Suppressor macrophage (primary cell): Measurements from ENCODE around the gene ATP5F1B.
"Not testable (repeated sequence)": the region's sequence is repeated elsewhere in the genome, so short reads cannot be mapped to it uniquely, and the experiment has no call there.

Experiments
- DNase-seq, 4 experiments: peaks; one replicate each; pipeline ENCODE4 v3.0.0-alpha.2; 2020 to 2022
- total RNA-seq, 17 experiments: gene quantifications; one replicate each; lab custom pipeline; 2026; ENCODE audit warnings: mixed read lengths in 6 of 17, inconsistent platforms in 3 of 17; lab: John Stamatoyannopoulos, UW

ATP5F1B gene
- 511 to 805 (median 686) reads per million in 17 experiments for total RNA-seq

DNA sequence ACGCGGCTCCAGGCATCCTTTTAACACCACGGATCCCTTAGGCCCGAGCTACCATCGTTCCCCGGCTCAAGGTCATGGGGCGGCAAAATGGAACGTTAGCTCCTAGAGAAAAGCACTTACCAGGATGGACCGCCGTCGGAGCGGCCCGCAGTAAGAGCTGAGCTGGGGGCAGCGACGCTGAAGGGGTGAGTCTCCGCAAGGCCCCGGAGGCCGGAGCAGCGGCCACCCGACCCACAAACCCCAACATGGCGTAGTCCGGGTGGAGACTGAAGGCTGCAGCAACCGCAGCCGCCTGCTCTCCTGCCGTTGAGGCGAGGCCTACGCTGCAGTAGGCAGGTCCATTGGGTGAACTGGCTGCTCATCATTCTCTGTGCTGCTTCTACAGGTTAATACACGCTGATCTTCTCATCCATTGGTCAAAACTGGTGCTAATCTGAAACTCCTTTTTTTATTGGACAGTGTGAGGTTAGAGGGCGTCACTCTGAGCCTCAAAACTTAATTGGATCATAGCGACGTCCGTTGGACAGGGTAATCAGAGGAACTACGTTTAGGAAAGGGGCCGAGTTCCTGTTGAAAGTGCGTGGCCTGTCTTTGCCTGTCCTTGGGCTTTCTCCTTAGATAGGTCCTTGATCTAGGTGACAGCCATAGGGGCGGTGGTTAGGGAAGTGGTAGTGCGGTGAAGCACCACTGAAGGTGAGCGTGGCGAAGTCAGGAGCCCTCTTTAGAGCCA is at the start of gene ATP5F1B:
Gene ATP5F1B, minus strand, starts transcription at position 268 of the 730 bp plus-strand sequence. Its CDS starts 21 bp downstream, at position 247.
- peak; percentile 98 to 100 (median 98) for DNase-seq

DNA sequence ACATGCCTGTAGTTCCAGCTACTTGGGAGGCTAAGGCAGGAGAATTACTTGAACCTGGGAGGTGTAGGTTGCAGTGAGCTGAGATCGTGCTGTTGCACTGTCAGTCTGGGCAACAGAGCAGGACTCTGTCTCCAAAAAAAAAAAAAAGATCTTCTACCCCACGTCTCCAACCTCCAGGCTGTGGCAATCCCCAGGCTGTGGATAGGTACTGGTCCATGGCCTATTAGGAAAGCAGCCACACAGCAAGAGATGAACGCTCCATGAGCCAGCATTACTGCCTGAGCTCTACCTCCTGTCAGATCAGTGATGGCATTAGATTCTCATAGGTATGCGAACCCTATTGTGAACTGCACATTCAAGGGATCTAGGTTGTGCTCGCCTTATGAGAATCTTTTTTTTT is 48.4 kb upstream of the ATP5F1B start:
- no peak for DNase-seq

DNA sequence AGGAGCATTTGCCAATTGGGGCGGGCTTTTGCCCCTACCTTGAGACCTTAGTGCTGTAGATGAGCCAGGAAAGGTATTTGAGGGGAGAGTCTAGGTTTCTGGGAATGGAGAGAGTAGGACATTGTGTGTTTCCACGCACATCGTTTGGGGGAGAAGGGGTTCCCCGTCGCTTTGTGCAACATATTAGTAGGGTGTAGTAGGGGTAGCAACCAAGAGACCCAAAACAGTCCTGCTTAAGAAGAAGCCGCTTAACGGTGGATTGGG is 43.0 kb upstream of the ATP5F1B start:
- peak in 1 of 4 experiments; percentile 14 for DNase-seq

DNA sequence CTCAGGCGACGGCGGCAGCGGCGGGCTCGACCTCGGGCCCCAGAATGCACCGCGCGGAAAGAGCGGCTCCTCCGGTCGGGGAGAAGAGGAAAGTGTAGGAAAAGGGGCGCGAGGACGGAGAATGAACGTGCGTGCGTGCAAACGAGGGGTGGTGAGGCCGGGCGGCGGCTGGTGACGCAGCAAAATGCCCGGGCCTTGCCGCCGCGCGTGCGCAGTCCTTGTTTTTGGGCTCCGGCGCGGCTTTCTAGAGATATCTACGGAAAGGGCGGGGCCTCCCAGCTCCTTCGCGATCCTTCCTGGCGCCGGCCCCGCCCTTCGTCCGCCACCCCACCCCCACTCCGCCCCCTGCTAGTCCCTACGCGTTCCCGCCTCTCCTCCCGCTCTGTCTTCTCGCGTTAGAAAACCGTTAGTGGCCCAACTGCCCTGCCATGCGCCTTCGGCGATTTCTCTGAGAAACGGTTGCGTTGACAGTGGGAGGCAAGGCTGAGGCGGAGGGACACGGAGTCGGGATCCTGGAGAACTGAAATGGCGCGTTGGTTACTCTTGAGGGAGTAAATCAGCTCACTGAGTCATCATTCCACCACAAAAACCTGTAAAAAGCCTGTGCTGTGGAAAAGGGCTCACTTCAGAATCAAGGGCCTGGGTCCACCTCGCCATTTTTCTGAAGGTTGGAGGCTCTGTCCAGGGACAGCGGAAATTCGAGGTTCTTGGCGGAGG is 42.5 kb upstream of the ATP5F1B start, which contains the start of gene PTGES3:
Gene PTGES3, minus strand, starts transcription at position 156 of the 717 bp plus-strand sequence. CDS start 285 bp downstream, outside the sequence.
- peak; percentile 99 to 100 (median 99) for DNase-seq

DNA sequence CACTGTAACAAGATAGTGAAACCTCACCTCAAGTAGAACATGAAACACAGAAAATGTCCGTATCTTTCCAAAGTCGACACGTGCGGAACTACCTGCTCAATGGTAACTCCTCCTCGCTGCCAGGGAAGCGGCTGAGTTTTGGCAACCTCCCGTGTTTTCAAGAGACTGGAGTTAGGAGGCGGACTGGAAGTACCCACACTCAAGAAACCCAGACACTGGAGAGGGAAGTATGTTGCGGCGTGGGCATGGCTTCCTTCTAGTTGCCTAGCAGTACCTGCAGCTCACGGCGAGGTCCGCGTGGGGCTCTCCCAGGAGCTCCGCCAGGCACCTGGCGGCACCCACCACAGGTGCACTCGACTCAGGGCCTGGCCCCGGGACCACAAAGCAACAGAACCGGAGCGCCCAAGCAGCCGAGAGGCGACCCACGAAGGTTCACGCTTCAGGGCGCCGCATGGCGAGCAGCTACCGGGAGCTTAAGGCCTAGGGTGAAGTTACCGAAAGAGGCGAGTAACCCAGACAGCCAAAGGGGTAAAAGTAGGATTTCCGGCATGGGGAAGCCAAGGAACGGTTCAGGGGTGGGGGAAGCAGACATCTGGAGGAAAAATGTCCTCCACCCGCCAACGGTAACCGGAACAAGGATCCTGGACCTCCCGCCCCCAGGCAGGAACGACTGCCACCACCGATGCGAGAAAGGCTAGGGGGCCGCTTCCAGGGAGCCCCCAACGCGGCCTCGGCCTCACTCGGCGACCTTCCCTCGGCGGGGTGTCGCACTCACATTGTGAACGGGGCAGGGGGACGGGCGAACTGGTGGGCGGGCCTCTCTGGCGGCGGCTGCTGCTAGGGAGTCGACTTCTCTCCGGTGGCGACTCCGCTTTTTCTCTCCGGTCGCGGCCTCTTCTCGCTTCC is 41.7 kb upstream of the ATP5F1B start:
- peak; percentile 69 to 87 (median 80) for DNase-seq

DNA sequence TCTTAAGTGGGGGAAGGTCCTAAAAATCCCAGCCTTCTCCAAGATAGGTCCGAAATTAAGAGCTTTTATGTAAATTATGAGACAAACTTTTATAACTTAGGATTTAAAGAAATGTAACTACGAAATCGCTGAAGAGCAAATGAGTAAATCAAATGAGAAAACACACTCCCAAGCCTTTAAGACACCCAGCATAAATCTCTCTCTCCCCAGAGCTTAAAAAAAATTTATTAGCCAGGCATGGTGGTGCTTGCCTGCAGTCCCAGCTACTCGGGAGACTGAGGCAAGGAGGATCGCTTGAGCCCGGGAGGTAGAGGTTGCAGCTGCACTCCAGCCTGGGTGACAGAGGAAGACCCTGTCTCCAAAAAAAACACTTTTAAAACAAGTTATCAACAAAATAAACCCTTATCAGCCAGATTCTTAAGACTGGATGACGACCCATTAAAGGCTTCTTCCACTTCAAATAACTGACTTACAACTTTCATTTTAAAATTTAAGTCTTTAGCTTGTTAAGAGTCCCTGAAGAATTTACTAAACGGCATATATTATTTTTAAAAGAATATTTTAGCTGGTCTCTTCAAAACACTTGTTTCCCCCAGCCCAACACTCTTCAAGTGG is 39.1 kb upstream of the ATP5F1B start:
- DNase-seq: no peak

DNA sequence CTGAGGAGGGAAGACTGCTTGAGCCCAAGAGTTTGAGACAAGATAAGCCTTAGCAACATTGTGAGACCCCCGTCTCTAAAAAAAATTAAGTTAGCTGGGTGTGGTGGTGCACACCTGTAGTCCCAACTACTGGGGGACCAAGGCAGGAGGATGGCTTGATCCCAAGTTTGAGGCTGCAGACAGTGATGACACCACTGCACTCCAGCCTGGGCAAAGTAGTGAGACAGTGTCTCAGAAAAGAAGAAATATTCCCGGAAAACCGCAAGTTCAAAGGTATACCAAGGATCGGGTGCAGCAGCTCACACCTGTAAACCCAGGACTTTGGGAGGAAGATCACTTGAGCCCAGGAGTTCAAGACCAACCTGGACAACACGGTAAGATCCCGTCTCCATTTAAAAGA is 36.5 kb upstream of the ATP5F1B start:
- no peak for DNase-seq

DNA sequence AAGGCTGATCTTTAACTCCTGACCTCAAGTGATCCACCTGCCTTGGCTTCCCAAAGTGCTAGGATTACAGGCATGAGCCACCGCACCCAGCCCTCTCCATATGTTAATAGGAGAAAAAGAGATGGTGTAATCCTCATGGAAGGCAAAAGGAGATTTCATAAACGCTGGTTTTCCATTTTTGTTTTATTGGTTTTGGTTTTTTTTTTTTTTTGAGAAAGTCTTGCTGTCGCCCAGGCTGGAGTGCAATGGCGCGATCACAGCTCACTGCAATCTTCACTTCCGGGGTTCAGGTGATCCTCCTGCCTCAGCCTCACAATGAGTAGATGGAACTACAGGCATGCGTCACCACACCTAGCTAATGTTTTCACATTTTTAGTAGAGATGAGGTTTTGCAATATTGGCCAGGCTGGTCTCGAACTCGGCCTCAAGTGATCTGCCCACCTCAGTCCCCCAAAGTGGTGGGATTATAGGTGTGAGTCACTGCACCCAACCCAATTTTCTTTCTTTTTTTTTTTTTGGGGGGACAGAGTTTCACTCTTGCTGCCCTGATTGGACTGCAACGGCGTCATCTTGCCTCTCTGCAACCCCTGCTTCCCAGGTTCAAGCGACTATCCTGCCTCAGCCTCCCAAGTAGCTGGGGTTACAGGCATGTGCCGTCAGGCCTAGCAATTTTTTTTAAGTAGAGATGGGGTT is 34.2 kb upstream of the ATP5F1B start:
- DNase-seq: no peak

DNA sequence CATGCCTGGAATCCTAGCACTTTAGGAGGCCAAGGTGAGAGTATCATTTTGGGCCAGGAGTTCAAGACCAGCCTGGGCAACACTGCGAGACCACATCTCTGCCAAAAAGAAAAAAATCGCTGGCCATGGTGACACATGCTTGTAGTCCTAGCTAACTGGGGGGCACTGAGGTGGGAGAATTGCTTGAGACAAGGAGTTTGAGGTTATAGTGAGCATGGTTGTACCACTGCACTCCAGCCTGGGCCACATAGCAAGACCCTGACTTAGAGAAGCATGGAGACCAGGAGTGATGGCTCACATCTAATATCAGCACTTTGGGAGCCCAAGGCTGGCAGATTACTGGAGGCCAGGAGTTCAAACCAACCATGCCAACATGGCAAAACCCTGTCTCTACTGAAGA is 33.1 kb upstream of the ATP5F1B start:
- DNase-seq: no peak

DNA sequence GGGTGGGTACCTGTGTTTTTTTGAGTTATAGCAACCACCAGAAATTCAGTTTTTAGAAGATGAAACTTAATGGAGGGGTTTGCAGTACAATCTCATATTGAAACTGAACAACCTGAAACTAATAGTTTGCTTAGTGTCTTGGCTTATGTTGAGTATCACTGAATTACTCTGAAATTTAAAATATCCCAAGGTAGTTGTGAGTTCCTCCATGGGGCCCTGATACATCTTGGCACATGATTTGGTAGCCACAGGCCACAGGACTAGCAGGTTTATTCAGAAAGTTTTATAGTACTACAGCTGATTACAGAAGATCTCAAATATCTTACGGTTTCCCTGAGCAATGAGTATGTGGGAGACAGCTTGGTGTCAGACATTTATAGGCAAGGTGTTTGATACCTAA is 31.9 kb upstream of the ATP5F1B start:
- DNase-seq: no peak

DNA sequence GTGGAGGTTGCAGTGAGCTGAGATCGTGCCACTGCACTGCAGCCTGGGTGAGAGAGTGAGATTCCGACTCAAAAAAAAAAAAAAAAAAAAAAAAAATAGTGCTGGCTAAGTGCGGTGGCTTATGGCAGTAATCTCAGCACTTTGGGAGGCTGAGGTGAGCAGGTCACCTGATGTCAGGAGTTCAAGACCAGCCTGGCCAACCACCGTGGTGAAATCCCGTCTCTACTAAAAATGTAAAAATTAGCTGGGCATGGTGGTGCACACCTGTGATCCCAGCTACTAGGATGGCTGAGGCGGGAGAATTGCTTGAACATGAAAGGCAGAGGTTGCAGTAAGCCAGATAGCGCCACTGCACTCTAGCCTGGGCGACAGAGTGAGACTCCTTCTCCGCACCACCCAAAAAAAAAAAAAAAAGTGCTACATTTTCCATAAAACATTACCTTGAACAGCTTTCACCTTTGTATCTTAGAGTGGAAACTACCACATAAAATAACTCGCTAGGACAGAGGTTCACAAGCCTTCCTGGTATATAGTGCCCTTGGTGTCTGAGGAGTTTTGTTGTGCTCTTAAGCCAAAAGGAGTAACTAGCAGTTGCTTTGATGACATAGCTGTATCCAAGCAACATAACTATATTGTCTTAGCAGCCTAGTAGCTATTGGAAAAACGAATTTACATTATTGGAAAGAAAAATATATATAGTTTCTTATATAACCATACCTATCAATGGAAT is 31.2 kb upstream of the ATP5F1B start:
- DNase-seq: no peak

DNA sequence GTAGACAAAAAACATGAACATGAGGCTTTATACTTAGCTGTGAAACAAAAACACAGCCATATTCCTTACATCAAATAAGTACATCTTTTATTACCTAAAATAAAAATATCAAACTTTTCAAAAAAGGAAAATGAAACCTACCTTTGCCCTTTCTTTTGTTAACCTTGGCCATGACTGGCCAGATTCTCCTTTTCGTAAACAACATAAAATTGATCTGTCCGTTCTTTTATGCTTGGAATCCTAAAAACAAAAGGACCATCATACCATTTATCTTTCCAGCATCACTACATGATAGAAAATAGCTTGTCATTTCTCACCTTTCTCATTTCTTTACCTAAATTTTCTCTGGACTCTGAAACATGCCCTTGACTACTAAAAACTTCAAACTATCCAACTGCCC is 25.8 kb upstream of the ATP5F1B start:
- no peak for DNase-seq

DNA sequence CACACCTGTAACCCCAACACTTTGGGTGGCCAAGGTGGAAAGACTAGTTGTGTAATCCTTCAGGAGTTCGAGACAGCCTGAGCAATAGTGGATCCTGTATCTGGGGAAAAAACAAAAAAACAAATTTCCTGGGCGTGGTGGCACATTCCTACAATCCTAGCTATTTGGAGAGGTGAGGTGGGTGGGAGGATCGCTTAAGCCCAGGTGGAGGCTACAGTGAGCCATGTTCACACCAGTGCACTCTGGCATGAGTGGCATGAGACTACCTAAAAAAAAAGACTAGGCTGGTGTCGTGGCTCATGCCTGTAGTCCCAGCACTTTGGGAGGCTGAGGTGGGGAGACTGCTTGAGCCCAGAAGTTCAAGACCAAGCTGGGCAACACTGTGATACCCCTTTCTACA is 25.1 kb upstream of the ATP5F1B start:
- no peak for DNase-seq

DNA sequence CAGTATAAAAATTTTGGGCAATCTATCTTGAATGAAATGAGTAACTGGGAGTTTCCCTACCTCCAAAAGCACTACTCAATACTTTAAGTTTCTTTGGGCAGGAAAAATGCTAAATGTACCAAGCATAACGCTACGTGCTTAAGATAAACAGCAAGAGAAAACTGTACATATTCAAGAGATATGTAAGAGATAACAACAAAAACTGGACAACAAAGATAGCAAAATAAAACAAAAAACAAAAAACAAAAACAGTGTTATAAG is 22.3 kb upstream of the ATP5F1B start:
- DNase-seq: no peak

DNA sequence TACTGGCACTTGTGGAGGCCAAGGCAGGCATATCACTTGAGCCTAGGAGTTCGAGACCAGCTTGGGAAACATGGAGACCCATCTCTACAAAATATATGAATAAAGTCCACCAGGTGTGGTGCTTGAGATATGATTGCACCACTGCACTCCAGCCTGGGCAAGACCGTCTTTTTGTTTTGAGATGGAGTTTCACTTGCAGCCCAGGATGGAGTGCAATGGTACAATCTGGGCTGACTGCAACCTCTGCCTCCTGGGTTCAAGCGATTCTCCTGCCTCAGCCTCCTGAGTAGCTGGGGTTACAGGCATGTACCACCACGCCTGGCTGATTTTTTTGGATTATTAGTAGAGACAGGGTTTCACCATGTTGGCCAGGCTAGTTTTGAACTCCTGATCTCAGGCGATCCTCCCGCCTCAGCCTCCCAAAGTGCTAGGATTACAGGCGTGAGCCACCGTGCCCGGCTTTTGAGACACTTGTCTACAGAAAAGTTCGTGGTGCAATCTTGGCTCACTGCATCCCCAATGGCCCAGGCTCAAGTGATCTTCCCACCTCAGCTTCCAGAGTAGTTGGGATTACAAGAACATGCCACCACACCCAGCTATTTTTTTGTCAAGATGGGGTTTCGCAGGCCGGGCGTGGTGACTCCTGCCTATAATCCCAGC is 16.3 kb upstream of the ATP5F1B start:
- DNase-seq: no peak

DNA sequence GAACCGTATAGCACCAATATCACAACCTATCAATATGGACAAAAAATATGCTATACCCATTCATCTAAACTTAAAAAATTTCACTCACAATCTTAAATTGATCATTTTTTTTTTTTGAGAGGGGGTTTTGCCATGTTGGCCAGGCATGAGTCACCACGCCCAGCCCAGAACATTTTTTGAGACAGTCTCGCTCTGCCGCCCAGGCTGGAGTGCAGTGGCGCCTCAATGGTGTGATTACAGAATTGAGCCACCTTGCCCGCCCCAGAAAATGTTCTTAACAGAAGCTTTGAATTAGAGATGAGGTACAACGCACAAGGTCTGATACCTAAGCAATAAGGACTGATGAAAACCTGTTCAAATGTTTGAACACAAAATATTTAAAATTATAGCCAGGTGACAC is 15.8 kb upstream of the ATP5F1B start:
- DNase-seq: no peak

DNA sequence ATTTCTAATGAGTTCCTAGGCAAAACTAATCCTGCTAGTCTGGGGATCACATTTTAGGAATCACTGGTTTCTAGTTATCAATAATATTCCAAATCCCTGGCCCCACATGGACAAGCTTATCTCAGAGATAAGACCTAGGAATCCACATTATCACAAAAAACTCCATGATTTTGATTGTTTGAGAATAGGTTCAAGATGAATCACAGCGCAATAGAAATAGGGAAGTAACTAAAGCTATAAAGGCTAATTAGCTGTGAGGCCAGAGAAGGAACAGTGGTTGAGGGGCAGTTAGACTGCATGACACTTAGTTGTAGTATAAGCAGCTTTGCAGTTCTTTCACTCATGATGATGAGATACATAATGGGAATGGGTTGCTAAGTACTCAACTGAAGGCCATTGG is 13.1 kb upstream of the ATP5F1B start:
- DNase-seq: peak; percentile 15 to 54 (median 36)

DNA sequence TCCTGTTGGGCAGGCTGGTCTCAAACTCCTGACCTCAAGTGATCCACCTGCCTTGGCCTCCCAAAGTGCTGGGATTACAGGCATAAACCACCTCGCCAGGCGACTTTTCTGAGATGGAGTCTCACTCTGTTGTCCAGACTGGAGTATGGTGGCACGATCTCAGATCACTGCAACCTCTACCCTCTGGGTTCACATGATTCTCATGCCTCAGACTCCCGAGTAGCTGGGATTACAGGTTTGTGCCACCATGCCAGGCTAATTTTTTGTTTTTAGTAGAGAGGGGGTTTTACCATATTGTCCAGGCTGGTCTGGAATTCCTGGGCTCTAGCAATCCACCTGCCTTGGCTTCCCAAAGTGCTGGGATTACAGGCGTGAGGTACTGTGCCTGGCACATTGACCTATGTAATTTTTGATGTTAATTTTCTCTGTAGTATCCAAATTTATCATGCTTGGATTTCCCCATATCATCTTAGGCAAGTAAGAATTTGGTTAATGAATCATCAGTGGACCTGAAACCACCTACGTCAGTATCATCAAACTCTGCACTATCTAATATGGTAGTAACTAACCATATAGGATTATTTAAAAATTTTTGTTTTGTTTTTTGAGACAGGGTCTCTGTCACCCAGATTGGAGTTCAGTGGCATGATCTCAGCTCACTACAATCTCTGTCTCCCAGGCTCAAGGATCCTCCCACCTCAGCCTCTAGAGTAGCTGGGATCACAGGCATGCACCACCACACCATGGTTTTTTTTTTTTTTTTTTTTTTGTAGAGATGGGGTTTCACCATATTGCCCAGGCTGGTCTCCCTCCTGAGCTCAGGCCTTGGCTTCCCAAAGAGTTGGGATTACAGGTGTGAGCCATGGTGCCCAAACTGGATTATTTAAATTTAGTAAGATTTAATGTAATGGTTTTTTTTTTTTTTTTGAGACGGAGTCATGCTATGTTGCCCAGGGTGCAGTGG is 11.9 kb upstream of the ATP5F1B start:
- no peak for DNase-seq

DNA sequence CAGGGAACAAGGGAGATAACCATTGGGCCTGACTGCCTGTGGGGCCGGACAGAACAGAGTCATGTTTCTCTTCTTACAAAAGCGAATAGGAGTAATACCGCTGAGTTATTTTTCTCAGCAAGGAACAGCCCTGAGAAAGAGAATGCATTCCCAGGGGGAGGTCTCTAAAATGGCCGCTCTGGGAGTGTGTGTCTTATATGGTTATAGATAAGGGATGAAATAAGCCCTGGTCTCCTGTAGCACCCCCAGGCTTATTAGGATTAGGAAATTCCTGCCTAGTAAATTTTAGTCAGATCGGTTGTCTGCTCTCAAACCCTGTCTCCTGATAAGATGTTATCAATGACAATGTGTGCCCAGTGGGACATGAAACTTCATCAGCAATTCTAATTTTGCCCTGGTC is 8.0 kb upstream of the ATP5F1B start:
- not testable (repeated sequence) for DNase-seq

DNA sequence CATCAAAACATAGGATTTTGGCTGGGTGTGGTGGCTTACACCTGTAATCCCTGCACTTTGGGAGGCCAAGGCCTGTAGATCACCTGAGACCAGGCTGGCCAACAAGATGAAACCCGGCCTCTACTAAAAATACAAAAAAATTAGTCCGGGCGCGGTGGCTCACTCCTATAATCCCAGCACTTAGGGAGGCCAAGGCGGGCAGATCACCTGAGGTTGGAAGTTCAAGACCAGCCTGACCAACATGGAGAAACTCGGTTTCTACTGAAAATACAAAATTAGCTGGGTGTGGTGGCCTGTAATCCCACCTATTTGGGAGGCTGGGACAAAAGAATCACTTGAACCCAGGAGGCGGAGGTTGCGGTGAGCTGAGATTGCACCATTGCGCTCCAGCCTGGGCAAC is 2.2 kb upstream of the ATP5F1B start:
- not testable (repeated sequence) for DNase-seq
